IPS-NIHi7 (cell line): ENCODE results near the gene NAP1L5.
A peak's percentile ranks its signal among the peaks of the same experiment; 100 is the strongest.

Source experiments
- DNase-seq: peaks from one replicate; pipeline ENCODE4 v3.0.0; 2012; ENCODE audit warnings: mixed read lengths; ENCODE audit errors: extremely low spot score

NAP1L5 gene, protein sequence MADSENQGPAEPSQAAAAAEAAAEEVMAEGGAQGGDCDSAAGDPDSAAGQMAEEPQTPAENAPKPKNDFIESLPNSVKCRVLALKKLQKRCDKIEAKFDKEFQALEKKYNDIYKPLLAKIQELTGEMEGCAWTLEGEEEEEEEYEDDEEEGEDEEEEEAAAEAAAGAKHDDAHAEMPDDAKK

DNA sequence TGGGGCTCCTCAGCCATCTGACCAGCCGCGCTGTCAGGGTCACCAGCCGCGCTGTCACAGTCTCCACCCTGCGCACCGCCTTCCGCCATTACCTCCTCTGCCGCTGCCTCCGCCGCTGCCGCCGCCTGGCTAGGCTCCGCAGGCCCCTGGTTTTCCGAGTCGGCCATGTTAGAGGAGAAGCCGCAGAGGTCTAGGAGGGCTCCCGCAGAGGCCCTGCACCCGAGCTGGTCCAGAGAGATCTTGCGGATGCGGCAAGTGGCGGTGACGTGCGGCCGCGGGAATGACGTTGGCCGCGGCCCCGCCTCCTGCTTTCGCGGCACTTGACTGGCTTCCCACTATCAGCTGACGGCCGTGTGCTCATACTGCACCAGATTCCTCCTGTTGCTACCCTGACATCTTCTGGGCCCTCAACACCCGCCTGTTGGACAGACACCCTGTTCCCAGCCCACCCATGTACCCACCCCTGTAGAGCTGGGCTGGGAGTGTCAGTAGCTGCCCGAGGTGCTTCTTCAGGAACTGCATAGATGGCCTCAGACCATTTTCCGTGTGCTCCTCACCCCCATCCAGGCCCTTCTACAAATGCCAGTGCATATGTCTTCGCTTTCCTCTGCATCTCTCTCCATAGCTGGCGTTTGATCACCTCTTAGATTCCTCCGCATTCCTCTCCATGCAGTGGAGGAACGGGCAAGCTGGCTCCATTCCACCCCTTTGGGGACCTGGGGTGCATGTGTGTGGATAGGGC lies at the start of gene NAP1L5:
NAP1L5 (minus strand) TSS at position 242 of the 742 bp plus-strand sequence; CDS start at position 167, 75 bp downstream.
- peak; percentile 47 for DNase-seq

DNA sequence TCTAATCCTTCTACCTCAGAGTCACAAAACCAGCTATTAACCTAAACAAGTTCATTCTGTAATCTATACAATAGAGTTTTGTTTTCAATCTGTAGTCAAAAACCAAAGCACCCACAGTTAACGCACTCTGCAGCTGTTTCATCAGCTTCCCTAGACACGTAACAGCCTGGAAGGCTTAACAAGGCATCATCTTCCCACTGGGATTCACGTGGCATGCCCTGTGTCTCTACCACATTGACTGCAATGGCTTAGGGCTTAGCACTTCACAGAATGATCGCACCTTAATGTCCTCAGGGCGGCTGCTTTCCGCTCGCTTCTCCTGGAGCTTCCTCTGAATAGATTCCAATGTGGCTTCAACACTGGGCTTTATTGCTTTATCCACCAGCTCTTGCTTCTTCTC lies 49.7 kb upstream of the NAP1L5 start:
- DNase-seq: no peak

DNA sequence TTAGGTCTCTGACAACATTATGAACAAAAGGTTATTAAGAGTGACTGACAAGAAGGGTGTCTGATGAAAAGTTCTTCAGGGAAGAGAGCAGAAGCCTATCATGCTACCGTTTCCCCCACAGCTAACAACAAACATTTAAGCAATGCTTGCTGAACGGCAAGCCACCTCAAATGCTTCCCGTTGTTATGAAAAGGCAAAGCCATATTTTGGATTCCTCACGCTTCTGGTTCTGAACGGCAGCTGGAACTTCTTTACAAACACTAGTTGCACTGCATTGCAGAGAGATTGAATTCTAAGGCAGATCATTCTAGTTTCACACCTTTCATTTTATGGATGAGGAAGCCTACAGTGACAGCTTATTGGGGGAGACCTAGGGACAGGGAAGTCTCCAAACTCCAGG lies 48.6 kb upstream of the NAP1L5 start:
- no peak for DNase-seq

DNA sequence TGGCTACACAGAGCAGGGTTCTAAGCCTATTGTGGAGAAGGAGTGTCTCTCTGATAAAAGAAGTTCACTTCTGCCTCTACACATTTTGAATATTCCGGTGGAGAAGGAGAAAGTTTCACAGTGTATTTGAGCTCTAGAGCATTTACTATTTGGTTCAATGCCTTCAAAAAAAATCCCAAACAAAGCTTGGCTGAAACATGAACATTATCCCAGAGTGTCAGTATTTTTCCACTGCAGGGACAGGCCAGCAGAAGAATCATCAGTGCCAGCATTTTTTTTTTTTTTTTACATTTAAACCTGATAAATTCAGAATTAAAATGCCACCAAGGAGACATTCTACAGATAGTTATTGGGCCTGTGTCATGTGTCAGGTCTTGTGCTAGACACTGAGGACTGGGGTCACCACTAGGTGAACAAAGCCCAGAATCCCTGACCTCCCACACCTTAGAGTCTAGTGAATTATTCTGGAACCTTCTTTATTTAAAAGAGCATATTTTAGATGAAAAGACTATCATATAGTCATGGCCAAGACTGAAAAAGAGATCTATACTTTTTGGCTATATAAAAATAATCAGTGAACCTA lies 48.0 kb upstream of the NAP1L5 start:
- no peak for DNase-seq

DNA sequence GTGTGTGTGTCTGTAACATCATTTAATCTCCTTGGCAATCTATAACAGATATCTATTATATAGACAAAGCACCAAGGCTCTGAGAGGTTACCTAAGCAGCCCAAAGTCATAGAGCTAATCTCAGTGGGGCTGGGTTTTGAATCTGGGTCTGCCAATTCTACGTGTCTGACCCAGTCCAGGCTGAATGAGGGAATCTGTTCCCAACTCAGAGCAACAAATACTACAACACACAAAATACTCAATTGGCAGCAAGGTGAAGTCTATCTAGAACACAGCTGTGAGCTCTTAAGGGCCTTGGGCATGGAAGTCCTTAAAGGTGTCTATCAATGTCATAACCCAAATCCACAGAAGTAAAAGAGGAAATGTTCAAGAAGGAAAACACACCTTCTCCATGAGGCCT lies 47.5 kb upstream of the NAP1L5 start:
- DNase-seq: no peak

DNA sequence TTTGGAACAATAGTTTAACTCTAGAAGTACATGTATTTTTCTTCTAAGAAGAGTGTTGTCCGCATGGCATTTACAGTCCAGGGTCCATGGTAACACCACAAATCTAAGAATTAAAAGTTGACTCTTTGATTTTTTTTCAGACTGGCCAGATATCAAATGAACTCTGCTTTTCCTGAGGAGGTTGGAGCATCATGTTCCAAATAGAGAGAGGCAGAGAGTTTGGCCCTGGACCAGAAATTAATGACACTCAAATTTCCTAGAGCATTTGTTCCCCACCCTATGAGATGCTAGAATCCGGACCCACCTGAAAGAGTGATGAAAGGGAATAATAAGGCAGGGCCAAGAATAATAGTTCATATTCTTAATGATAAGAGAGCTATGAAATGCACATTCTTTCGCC lies 47.0 kb upstream of the NAP1L5 start:
- no peak for DNase-seq

DNA sequence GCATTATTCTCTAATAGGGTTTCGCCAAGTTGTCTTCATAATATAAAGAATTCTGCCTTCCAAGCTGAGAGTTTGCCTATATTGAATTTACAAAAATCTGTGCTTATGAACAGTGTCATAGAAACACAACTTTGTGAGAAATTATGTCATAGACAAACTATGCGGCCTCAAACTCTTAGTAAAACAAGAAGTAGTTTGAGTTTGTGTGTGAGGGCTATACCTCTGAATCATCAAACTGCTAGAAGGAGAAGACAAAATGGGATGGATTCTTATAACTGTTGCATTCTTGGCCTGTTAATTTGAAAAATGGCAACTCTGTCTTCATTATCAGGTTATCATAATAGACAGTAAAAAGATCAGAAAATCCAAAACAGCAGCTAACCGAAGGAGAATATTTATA lies 46.1 kb upstream of the NAP1L5 start:
- DNase-seq: no peak

DNA sequence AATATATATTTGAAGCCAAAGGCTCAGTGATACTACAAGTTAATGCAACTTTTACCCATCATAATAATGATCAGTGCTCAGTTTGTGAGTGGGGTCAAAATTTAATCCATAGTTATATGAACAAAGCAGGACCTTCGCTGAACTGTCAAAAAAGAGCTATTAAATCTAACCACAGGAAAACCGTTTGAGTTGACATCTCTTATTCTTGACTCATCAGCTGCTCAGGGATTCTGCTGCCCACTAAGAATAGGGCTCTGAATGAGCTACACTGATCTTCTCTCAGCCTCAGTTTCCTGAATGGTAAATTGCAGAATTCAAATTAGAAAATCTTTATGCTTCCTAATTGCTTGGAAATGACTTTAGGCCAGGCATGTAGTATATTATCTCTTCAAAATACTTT lies 44.9 kb upstream of the NAP1L5 start:
- DNase-seq: no peak

DNA sequence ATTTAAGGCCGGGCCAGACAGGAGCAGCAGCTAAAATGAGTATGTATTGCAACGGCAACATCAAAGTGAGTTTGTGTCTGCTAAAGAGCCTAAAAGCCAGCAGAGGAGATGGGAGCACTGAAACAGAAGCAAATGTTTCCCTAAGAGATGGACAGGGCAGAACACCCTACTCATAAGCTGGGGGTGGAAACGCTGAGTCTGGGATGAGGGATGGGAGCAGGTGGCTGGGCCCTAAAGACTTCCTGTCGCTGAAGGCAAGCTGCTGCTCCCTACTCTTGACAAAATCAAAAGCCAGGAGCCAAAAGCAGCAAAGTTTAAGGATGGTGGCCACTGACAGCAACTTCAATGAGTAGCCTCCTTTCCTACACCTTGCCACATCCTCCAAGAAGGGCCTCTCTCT lies 40.6 kb upstream of the NAP1L5 start:
- DNase-seq: no peak

DNA sequence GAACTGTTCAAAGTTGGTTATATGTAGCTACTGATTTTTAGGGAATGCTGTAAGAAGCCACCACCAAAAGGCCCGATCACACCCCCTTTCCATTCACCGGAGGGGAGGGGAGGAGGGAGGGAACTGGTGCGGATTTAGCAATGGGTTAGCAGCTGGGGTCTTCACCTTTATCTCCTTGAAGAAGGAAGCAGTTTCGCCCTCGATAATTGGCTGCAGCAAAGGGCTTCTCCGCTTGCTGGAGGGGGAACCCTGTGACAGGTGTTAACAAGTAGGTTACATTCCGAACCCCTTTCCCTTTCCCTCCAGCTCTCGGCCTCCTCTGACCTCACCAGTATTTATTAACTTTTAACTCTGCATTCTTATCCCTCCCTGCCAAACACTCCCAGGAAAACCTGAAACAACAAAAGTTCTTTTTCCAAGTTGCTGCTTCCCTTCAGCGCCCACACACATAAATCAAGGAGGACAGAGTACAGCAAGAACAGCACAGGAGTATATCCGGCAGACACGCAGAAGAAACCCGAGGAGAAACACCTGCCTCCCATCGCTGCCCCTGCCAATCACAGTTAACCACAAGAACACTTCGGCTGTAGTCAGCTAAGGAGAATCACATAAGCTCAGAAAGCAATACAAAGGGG lies 39.8 kb upstream of the NAP1L5 start:
- no peak for DNase-seq

DNA sequence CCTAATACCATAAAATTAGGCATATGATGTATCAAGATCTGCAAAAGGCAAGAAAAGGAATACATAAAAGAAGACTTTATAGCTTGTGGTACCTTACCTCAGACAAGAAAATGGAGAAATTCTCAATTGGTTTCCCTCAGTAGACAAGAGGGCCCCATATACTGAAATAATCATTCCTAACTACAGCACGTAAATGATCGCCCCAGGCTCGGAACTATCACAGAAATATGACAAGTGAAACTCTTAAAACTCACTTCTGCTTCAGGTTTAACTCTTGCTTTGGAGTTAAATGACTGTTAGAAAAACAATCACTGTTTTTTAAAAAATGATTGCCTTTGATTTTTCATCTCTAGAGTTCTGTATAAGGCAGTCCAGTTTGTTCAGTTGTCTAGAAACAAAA lies 38.6 kb upstream of the NAP1L5 start:
- no peak for DNase-seq

DNA sequence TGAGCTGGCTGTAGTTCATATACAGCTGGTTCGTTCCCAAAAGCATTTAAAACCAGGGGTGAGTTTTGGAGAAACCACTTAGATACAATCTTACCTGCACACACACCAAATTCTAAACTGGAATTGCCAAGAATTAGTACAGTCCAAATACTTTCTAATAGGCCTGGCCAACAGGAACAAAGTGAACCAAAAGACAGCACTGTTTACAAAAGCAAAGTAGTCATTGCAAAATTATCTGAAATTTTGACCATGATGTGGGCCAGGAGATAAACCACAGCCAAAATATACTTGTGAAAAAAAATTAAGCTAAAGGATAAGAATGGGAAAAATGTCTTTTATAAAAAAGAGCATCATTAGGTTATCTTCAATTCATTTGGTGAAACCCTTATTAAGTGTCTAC lies 37.9 kb upstream of the NAP1L5 start:
- DNase-seq: no peak

DNA sequence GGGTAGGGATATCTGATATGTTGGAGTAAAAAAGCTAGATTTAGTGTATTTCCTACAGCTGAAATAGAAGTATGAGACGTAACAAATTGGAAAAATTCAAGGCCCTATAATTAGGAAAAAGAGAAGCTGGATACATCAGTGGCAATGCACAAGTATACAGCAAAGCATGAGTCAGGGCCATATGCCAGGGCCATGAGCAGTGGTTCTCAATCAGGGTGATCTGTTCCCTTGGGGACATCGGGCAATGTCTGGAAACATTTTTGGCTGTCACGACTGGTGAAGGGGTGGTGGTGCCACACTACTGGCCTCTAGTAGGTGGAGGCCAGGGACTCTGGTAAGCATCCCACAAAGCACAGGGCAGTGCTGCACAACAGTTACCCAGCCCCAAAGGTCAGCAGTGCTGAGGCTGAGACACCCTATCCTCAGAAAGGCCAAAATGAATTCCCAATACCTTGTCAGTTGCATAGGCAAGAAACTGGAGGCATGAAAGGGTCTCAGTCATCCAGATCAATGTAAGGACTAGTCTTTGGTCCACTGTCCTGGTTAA lies 36.8 kb upstream of the NAP1L5 start:
- no peak for DNase-seq

DNA sequence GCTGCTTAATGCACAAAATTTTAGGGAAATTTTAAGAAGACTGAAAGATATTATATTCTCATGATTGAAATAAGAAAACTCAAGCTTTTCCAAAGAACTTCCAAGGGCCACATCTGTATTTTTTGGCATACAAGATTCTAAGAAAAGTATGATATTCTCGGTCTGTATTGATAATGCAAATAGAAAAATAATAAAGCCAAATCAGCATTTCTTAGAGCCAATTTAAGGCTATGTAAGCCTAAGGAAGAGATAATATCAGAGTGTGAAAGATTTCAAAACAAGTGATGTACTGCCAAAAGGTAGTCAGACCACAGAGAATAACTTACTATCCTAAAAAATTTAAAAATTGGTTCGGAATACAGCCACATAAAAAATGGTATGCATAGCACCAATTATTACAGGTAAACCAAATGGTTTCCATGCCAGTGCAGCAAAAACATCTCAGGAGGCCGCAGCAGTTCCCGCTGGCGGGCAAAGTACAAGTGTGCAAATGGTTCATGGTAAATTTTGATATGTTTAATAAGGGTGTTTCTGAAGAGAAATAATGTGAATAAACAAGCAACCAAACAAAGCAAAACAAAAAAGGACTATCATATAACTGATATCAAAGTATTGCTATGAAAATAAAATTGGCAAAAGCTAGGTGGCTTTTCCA lies 35.2 kb upstream of the NAP1L5 start:
- no peak for DNase-seq

DNA sequence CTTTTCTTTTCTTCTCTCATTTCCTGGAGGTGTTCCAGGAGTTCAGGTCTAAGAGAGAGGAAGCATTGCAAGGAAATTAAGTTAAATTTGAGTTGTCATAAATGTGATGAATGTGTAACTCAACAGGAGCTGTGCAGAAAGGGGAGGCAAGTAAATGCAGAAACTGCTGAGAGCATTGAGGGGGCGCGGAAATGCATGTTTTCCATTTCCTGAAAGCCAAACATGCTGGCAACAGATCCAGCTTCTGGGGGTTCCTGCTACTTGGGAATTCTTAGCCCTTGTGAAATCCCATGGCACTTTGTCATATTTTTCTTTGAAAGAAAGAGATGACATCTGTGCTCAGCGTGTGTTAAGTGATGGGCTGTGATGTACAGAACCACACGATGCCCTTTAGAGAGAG lies 33.8 kb upstream of the NAP1L5 start:
- no peak for DNase-seq

DNA sequence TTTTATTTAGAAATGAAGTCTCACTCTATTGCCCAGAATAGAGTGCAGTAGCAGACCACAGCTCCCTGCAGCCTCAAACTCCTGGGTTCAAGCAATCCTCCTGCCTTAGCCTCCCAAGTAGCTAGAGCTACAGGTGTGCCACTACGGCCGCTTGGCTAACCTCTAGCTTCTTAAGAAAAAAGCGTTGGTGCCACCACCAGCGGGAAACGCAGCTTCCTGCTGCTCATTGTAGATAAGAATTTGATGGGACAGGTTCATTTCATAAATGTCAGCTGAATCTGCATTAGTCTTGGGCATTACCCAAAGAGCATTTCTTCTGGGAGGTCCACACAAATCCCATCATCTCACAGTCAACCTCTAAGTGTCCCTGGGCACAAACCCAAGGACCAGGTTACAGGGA lies 33.2 kb upstream of the NAP1L5 start:
- DNase-seq: no peak

DNA sequence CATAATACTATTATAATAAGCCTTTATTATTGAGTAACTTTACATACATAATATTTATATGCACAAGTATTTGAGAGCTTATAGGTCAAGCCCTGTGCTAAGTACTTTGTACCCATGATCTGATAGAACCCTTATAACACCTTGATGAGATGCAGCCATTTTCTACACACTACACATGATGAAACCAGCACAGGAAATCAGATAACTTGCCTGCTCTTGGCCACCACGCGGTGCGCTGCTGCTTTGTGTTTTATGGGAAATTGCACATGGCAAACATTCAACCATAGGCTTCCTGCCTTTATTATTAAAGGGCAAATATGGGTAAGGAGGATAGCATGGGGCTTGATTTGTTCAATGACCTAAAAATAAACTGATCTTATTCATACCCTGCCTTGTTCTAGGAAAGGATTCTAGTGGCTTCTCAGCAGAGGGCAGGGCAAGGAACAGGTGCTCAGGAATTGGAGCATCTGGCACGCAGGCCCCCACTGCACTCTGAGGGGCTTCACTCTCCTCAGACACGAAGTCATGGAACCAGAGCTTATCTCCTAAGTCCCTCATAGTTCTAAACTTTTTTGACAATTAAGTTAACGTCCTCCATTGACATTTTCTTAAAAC lies 31.6 kb upstream of the NAP1L5 start:
- DNase-seq: no peak

DNA sequence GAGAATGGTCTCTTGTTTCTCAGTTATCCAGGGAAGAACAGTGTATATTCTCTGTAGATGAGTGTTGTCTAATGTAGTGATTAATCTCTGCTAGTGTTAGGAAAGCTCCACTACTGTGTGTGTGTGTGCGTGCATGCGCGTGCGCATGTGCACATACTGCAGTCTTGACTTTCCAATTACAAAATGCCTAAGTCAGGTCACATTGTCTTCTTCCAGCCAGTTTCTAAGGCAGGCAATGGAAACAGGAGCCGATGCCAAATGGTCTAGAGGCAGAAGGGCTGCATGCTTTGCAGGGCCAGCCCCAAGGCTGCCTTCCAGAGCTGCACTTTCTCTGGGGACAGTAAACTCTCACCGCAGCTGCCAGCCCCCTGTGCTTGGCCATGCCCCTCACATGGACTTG lies 30.5 kb upstream of the NAP1L5 start:
- DNase-seq: no peak

DNA sequence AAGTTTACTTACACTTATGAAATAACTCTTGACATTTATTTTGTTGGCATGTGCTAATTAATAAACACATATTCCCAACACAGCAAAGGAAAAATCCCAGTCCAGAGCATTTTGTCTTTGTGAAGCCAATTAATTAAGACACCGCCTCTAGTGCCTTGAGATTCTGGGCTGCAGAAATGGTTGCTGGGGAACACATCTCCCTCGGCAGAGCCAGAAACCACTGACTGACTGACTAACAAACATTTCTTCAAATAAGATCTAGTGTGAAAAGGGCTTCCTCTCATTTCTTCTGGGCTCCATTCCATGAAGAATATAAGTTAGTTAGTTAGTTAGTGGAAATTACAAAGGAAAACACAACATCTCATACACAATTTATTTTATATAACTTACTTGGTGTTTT lies 28.4 kb upstream of the NAP1L5 start:
- no peak for DNase-seq

DNA sequence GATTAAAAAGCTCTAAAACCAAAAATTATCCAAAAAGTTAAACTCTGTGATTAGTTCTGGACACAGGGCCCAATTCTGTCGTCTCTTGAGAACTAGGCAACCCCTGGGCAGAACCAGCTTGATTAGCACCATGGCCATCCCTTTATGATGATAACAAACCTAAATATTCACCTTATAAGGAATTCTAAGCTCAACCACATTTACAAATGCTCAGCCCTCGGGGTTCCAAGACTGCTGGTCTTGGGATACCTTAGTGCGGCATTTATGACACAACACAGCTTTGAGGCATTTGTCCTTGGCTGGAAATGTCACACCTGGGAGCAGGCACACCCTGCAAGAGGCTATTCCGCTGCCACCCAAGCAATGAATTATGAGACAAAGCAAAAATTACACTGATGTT lies 27.5 kb upstream of the NAP1L5 start:
- DNase-seq: no peak

DNA sequence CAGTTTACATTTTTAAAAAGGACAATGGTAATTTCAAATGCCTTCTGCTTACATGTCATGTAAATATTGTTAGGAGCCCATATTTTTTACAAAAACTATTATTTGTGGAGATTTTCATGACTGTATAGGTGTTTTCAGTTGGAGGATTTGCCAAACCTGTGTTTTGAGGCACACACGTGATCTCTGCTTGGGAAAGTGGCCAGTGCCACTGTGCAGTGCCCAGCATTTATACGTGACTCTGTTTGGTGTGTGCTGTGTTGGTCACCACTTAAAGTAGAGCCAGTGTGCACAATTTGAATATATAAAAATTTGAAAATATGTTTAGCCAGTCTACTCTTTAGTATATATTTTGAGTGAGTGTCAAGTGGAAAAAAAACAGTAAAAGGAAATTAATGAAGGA lies 26.8 kb upstream of the NAP1L5 start:
- no peak for DNase-seq

DNA sequence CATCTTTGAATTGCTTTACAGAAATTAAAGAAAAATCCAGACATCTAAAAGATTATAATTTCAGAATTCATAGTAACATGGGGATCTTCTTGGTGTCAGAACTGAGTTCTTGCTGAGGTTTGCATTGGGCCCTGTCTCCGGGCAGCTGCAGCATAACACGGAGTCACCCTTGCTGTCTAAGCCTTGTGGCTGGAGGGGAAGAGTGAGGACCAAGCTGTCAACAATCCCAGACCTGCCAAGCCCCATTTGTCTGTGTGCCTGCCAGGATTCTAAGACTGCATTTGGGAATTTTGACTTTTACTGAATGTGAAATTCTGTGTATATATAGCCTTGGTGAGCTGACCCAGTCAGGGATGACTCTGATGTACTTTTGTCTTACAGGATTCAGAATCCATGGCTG lies 25.2 kb upstream of the NAP1L5 start:
- DNase-seq: no peak
